ENCODE measurements around the gene MRI1.

DNA sequence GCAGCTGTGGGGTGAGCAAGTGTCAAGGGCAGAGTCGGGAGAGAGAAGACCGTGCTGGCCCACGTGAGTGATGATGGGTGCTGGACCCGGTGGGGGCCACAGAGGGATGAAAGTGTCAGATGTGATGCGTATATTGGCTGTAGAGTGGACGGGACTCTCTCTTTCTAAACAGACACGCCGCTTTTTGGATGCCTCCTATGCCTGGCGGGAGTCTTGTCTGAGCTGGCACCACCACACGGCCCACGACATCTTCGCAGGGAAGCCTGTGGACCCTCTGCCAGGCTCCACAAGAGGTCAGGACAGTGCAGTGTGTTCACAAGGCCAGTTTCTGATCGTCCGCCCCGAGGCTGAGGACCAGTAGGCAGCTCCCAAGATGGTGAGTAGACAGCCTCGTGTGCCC lies 12.9 kb upstream of the MRI1 start:
- TF ChIP-seq, protein P1, sequence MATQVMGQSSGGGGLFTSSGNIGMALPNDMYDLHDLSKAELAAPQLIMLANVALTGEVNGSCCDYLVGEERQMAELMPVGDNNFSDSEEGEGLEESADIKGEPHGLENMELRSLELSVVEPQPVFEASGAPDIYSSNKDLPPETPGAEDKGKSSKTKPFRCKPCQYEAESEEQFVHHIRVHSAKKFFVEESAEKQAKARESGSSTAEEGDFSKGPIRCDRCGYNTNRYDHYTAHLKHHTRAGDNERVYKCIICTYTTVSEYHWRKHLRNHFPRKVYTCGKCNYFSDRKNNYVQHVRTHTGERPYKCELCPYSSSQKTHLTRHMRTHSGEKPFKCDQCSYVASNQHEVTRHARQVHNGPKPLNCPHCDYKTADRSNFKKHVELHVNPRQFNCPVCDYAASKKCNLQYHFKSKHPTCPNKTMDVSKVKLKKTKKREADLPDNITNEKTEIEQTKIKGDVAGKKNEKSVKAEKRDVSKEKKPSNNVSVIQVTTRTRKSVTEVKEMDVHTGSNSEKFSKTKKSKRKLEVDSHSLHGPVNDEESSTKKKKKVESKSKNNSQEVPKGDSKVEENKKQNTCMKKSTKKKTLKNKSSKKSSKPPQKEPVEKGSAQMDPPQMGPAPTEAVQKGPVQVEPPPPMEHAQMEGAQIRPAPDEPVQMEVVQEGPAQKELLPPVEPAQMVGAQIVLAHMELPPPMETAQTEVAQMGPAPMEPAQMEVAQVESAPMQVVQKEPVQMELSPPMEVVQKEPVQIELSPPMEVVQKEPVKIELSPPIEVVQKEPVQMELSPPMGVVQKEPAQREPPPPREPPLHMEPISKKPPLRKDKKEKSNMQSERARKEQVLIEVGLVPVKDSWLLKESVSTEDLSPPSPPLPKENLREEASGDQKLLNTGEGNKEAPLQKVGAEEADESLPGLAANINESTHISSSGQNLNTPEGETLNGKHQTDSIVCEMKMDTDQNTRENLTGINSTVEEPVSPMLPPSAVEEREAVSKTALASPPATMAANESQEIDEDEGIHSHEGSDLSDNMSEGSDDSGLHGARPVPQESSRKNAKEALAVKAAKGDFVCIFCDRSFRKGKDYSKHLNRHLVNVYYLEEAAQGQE (IDR thresholded peaks at IDR 0.05; ENCODE audit: unreplicated experiment) = no peak
- TF ChIP-seq, protein P2, sequence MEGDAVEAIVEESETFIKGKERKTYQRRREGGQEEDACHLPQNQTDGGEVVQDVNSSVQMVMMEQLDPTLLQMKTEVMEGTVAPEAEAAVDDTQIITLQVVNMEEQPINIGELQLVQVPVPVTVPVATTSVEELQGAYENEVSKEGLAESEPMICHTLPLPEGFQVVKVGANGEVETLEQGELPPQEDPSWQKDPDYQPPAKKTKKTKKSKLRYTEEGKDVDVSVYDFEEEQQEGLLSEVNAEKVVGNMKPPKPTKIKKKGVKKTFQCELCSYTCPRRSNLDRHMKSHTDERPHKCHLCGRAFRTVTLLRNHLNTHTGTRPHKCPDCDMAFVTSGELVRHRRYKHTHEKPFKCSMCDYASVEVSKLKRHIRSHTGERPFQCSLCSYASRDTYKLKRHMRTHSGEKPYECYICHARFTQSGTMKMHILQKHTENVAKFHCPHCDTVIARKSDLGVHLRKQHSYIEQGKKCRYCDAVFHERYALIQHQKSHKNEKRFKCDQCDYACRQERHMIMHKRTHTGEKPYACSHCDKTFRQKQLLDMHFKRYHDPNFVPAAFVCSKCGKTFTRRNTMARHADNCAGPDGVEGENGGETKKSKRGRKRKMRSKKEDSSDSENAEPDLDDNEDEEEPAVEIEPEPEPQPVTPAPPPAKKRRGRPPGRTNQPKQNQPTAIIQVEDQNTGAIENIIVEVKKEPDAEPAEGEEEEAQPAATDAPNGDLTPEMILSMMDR (conservative IDR thresholded peaks at IDR 0.05; ENCODE audit: low read depth in 2 of 2) = no peak
- no peak for TF ChIP-seq EZH2 (IDR thresholded peaks at IDR 0.05; ENCODE audit: low read depth, unreplicated experiment)
- no peak for TF ChIP-seq POLR2AphosphoS5 (IDR thresholded peaks at IDR 0.05; ENCODE audit: low read depth)
- no peak for TF ChIP-seq EZH2phosphoT487 (IDR thresholded peaks at IDR 0.05; ENCODE audit: unreplicated experiment)
- TF ChIP-seq ZNF114 (CRISPR knock-in tag; IDR thresholded peaks at IDR 0.05) = no peak
- no peak for TF ChIP-seq JUNB (IDR thresholded peaks at IDR 0.05; ENCODE audit: unreplicated experiment)
- no peak for TF ChIP-seq NANOG (IDR thresholded peaks at IDR 0.05; ENCODE audit: borderline replicate concordance)
- no peak for TF ChIP-seq ZNF331 (CRISPR knock-in tag; IDR thresholded peaks at IDR 0.05; ENCODE audit: low read depth)
- no peak for TF ChIP-seq CREB1 (CRISPR knock-in tag; IDR thresholded peaks at IDR 0.05; ENCODE audit: low read depth)
- TF ChIP-seq, protein P3, sequence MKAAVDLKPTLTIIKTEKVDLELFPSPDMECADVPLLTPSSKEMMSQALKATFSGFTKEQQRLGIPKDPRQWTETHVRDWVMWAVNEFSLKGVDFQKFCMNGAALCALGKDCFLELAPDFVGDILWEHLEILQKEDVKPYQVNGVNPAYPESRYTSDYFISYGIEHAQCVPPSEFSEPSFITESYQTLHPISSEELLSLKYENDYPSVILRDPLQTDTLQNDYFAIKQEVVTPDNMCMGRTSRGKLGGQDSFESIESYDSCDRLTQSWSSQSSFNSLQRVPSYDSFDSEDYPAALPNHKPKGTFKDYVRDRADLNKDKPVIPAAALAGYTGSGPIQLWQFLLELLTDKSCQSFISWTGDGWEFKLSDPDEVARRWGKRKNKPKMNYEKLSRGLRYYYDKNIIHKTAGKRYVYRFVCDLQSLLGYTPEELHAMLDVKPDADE (IDR thresholded peaks at IDR 0.05) = no peak

Data from GM23338 (cell line).